Neuronal stem cell (in vitro differentiated cells): Measurements from ENCODE around the gene METTL24.
A peak's percentile ranks its signal among the peaks of the same experiment; 100 is the strongest.

Experiments
- DNase-seq: peaks from one replicate; pipeline ENCODE4 v3.0.0-alpha.2; 2013; ENCODE audit warnings: low spot score
- H2AFZ ChIP-seq: one replicate; pipeline ENCODE4 v1.6.1; 2013; ENCODE audit warnings: mild to moderate bottlenecking, low read length, inconsistent platforms
- H2AK5ac ChIP-seq: 2 replicates; pipeline ENCODE4 v1.6.1; 2013; ENCODE audit warnings: low read depth, mild to moderate bottlenecking, inconsistent platforms, low read length, moderate library complexity, mixed read lengths
- H2BK120ac ChIP-seq: 2 replicates; pipeline ENCODE4 v1.6.1; 2013; ENCODE audit warnings: low read depth, mild to moderate bottlenecking, inconsistent platforms, low read length, moderate library complexity, mixed read lengths
- H2BK12ac ChIP-seq: one replicate; pipeline ENCODE4 v1.6.1; 2013; ENCODE audit warnings: low read length, inconsistent platforms
- H2BK15ac ChIP-seq: 2 replicates; pipeline ENCODE4 v1.6.1; 2013; ENCODE audit warnings: mild to moderate bottlenecking, low read length, inconsistent platforms, mixed read lengths
- H2BK5ac ChIP-seq: one replicate; pipeline ENCODE4 v1.6.1; 2013; ENCODE audit warnings: inconsistent platforms, mild to moderate bottlenecking, low read length, moderate library complexity
- H3K14ac ChIP-seq: one replicate; pipeline ENCODE4 v1.6.1; 2013; ENCODE audit warnings: low read length, inconsistent platforms
- H3K18ac ChIP-seq: 2 replicates; pipeline ENCODE4 v1.6.1; 2013; ENCODE audit warnings: low read length, inconsistent platforms
- H3K23ac ChIP-seq: 2 replicates; pipeline ENCODE4 v1.6.1; 2013; ENCODE audit warnings: low read depth, mild to moderate bottlenecking, mixed read lengths, low read length, inconsistent platforms; ENCODE audit not compliant: poor library complexity
- H3K27ac ChIP-seq: replicated peaks from 3 replicates; pipeline ENCODE4 v1.5.1; 2013; ENCODE audit warnings: low read length, inconsistent platforms
- H3K27me3 ChIP-seq, 3 experiments: 2 replicates each; pipeline ENCODE4 v1.6.1; 2013; ENCODE audit warnings: low read length in 3 of 3, mild to moderate bottlenecking in 2 of 3, inconsistent platforms in 1 of 3, low read depth in 1 of 3, mixed read lengths in 1 of 3, moderate library complexity in 1 of 3; ENCODE audit not compliant: control insufficient read depth in 3 of 3, insufficient read depth in 3 of 3
- H3K36me3 ChIP-seq, 2 donors: replicated peaks in 1 of 2; 2 replicates each; pipeline ENCODE4 v1.6.1; 2013; ENCODE audit warnings: low read length in 2 of 2; ENCODE audit not compliant: control insufficient read depth in 2 of 2, insufficient read depth in 2 of 2
- H3K4ac ChIP-seq: 2 replicates; pipeline ENCODE4 v1.6.1; 2013; ENCODE audit warnings: inconsistent platforms, mild to moderate bottlenecking, low read length, moderate library complexity
- H3K4me1 ChIP-seq, 2 donors: 1 replicate in 1 of 2; 2 replicates in 1 of 2; pipeline ENCODE4 v1.6.1; 2013; ENCODE audit warnings: low read length in 2 of 2, low read depth in 1 of 2; ENCODE audit not compliant: control insufficient read depth in 2 of 2, insufficient read depth in 1 of 2
- H3K4me2 ChIP-seq: one replicate; pipeline ENCODE4 v1.6.1; 2013; ENCODE audit warnings: mild to moderate bottlenecking, low read length, inconsistent platforms; ENCODE audit not compliant: insufficient read depth, poor library complexity, severe bottlenecking
- H3K4me3 ChIP-seq, 2 donors: 2 replicates each; pipeline ENCODE4 v1.5.1; 2013; ENCODE audit warnings: low read length in 2 of 2, mild to moderate bottlenecking in 2 of 2, inconsistent platforms in 1 of 2, moderate library complexity in 1 of 2
- H3K79me1 ChIP-seq: one replicate; pipeline ENCODE4 v1.6.1; 2013; ENCODE audit warnings: low read depth, mild to moderate bottlenecking, inconsistent platforms, low read length, moderate library complexity
- H3K9ac ChIP-seq: one replicate; pipeline ENCODE4 v1.6.1; 2013; ENCODE audit warnings: mild to moderate bottlenecking, low read depth, low read length, inconsistent platforms; ENCODE audit not compliant: poor library complexity
- H3K9me3 ChIP-seq, 2 donors: replicated peaks in 1 of 2; 2 replicates each; pipeline versions ENCODE3 to v1.6.1; 2013; ENCODE audit warnings: low read length in 2 of 2, mild to moderate bottlenecking in 2 of 2, inconsistent platforms in 1 of 2, low read depth in 1 of 2, mixed read lengths in 1 of 2, moderate library complexity in 1 of 2; ENCODE audit not compliant: control insufficient read depth in 2 of 2, insufficient read depth in 1 of 2
- H4K8ac ChIP-seq: one replicate; pipeline ENCODE4 v1.6.1; 2013; ENCODE audit warnings: low read depth, mild to moderate bottlenecking, inconsistent platforms, low read length, moderate library complexity
- H4K91ac ChIP-seq: one replicate; pipeline ENCODE4 v1.6.1; 2013; ENCODE audit warnings: low read length, low read depth, mild to moderate bottlenecking, inconsistent platforms; ENCODE audit not compliant: poor library complexity
- WGBS, 2 donors: extraction: QIAGEN DNeasy Blood & Tissue Kit; methylation state at CpG; one replicate each; pipeline ENCODE4 v1.1.7; 2013; ENCODE audit warnings: missing lambda C conversion rate in 2 of 2, mixed read lengths in 1 of 2; ENCODE audit not compliant: insufficient read length in 2 of 2, insufficient replicate concordance in 1 of 2; ENCODE audit errors: extremely low coverage in 2 of 2; 5-methylcytosine and 5-hydroxymethylcytosine counted together

METTL24 gene

DNA sequence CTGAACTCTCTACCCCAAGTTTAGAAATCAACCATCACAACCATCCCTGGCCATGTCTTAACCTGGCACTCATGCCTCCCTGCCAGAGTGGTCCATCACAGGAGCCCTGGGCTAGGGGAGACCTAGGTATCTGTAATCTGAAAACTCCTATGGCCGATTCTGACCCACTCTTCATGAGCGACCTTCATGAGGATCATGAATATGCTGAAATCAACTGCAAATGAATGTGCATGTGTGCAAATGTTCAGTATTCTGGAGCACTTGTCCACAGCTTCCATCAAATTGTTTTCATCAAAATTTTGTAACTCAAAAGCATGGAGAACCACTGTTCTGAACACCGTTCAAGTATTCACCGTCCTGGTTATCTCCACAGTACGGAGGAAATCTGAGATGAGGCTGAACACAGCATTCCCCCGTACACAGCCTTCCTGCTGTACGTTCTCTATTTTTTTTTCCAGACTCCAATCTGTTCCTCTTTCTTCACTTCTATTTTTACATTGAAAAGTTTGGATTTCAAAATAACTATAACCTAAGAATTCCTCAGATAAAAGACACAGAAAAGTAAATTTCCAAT, 17.7 kb downstream of the METTL24 start:
- no peak overlapping the region for H2BK15ac ChIP-seq
- WGBS, 2 donors = no CpG with 5 or more reads among the region's 7 CpGs
- no peaks in the 10 kb centered on the region for H3K9me3 ChIP-seq
- no peak overlapping the region for H3K4me2 ChIP-seq
- no peak overlapping the region for H2AFZ ChIP-seq
- H4K91ac ChIP-seq = no peak overlapping the region
- no peak overlapping the region for H3K23ac ChIP-seq
- H2AK5ac ChIP-seq = no peak overlapping the region
- no peak overlapping the region for H3K4me3 ChIP-seq
- no peak overlapping the region for H2BK12ac ChIP-seq
- no peak for DNase-seq
- no peaks in the 10 kb centered on the region for H3K27me3 ChIP-seq
- peaks cover 4 to 6% of the 10 kb centered on the region in 2 donors for H3K4me1 ChIP-seq
- no peak overlapping the region for H3K4ac ChIP-seq
- no peak overlapping the region for H3K27ac ChIP-seq
- no peak overlapping the region for H3K18ac ChIP-seq
- H3K9ac ChIP-seq = no peak overlapping the region
- H3K79me1 ChIP-seq = no peaks in the 10 kb centered on the region
- H3K36me3 ChIP-seq = no peaks in the 10 kb centered on the region
- H3K14ac ChIP-seq = no peak overlapping the region
- H2BK120ac ChIP-seq = no peak overlapping the region
- no peak overlapping the region for H4K8ac ChIP-seq
- no peak overlapping the region for H2BK5ac ChIP-seq

GRCh38 chr6:110338820-110339470, 19.2 kb downstream of the METTL24 start:
- no peak overlapping the region for H2BK120ac ChIP-seq
- no peak overlapping the region for H3K14ac ChIP-seq
- no peak overlapping the region for H2AK5ac ChIP-seq
- no peak overlapping the region for H3K4ac ChIP-seq
- H2AFZ ChIP-seq = no peak overlapping the region
- DNase-seq = no peak
- H4K91ac ChIP-seq = no peak overlapping the region
- no peaks in the 10 kb centered on the region for H3K79me1 ChIP-seq
- no peak overlapping the region for H3K9ac ChIP-seq
- H3K23ac ChIP-seq = no peak overlapping the region
- no peak overlapping the region for H3K18ac ChIP-seq
- no peak overlapping the region for H2BK12ac ChIP-seq
- no peaks in the 10 kb centered on the region for H3K9me3 ChIP-seq
- no peak overlapping the region for H2BK5ac ChIP-seq
- H3K36me3 ChIP-seq = no peaks in the 10 kb centered on the region
- no peaks in the 10 kb centered on the region for H3K27me3 ChIP-seq
- H3K4me1 ChIP-seq = peaks cover 4 to 8% of the 10 kb centered on the region in 2 donors
- H3K27ac ChIP-seq = no peak overlapping the region
- no peak overlapping the region for H4K8ac ChIP-seq
- H2BK15ac ChIP-seq = no peak overlapping the region
- no CpG with 5 or more reads among the region's 3 CpGs for WGBS, 2 donors
- H3K4me2 ChIP-seq = no peak overlapping the region
- H3K4me3 ChIP-seq = no peak overlapping the region

GRCh38 chr6:110337486-110337885, 20.7 kb downstream of the METTL24 start:
- no peak for DNase-seq
- H2BK5ac ChIP-seq = no peak overlapping the region
- H3K36me3 ChIP-seq = no peaks in the 10 kb centered on the region
- no peak overlapping the region for H3K4me2 ChIP-seq
- no peaks in the 10 kb centered on the region for H3K79me1 ChIP-seq
- no peaks in the 10 kb centered on the region for H3K27me3 ChIP-seq
- H3K4me3 ChIP-seq = no peak overlapping the region
- WGBS, 2 donors = no CpG with 5 or more reads among the region's 1 CpG
- no peak overlapping the region for H2BK12ac ChIP-seq
- H2AFZ ChIP-seq = no peak overlapping the region
- H2BK120ac ChIP-seq = no peak overlapping the region
- H3K4ac ChIP-seq = no peak overlapping the region
- H3K9me3 ChIP-seq = no peaks in the 10 kb centered on the region
- no peak overlapping the region for H3K27ac ChIP-seq
- H3K9ac ChIP-seq = no peak overlapping the region
- no peak overlapping the region for H4K8ac ChIP-seq
- no peak overlapping the region for H3K23ac ChIP-seq
- H2BK15ac ChIP-seq = no peak overlapping the region
- no peak overlapping the region for H3K18ac ChIP-seq
- H3K4me1 ChIP-seq = peaks cover 4 to 8% of the 10 kb centered on the region in 2 donors
- H4K91ac ChIP-seq = no peak overlapping the region
- no peak overlapping the region for H3K14ac ChIP-seq
- H2AK5ac ChIP-seq = no peak overlapping the region

GRCh38 chr6:110334423-110335180, 23.5 kb downstream of the METTL24 start:
- Histone ChIP-seq H3K9ac (no peak overlapping the region), H3K79me1 (no peaks in the 10 kb centered on the region), H3K4me2 (no peak overlapping the region), H3K27ac (no peak overlapping the region), H3K23ac (no peak overlapping the region), H3K4me1 (peaks cover 7 to 14% of the 10 kb centered on the region in 2 donors), H2AK5ac (no peak overlapping the region), H3K27me3 (no peaks in the 10 kb centered on the region), H2BK120ac (no peak overlapping the region), H3K14ac (no peak overlapping the region), H2BK15ac (no peak overlapping the region), H2AFZ (peak overlapping the region; percentile 49), H3K18ac (no peak overlapping the region), H3K9me3 (no peaks in the 10 kb centered on the region), H3K4me3 (no peak overlapping the region), H3K4ac (no peak overlapping the region), H3K36me3 (no peaks in the 10 kb centered on the region), H2BK5ac (no peak overlapping the region), H4K91ac (no peak overlapping the region), H4K8ac (no peak overlapping the region), H2BK12ac (no peak overlapping the region)
- no peak for DNase-seq
- no CpG with 5 or more reads among the region's 9 CpGs for WGBS, 2 donors
